Posterior vena cava (tissue), 2 donors: ENCODE results near the gene IMMP2L. TPM values are rescaled to one million over a fixed set of nuclear protein-coding genes. Genes with fewer than 3 reads are reported as not detected.

Experiments
- DNase-seq: peaks from one replicate; pipeline ENCODE4 v3.0.0-alpha.2; 2020; ENCODE audit warnings: low spot score
- intact Hi-C, 2 donors: fragments of 100-400 bp; cut with DNase I; formaldehyde crosslinking; loops; one replicate each; pipeline versions ENCODE4 v1.14.1 to v1.14.2; 2022 to 2023
- total RNA-seq, 2 donors: library from RNA; stranded (reverse); fragmentation: NEBNext Ultra II Directional; extraction: Animal tissue kit (Norgen Biotek cat#: 25700); gene quantifications; one replicate each; pipeline ENCODE4 v1.2.1, GENCODE V29; 2021
- donor health status: DM: yes; HTN: yes; CAD: no.
- donor health status: DM: yes; HTN: yes; CAD: no.

Gene IMMP2L
- total RNA-seq, 2 donors from 2014 or later = 15.9 to 20.5 TPM

GRCh38 chr7:111049971-111050680 lies 512.2 kb downstream of the IMMP2L start:
- DNase-seq = no peak
- intact Hi-C loops = no loop called here

GRCh38 chr7:111047595-111047994 lies 514.7 kb downstream of the IMMP2L start:
- intact Hi-C loops = no loop called here
- no peak for DNase-seq

GRCh38 chr7:111045449-111045848 lies 516.8 kb downstream of the IMMP2L start:
- intact Hi-C loops = no loop called here
- no peak for DNase-seq

- intact Hi-C loops = no loop called here
- no peak for DNase-seq
Observed at GRCh38 chr7:111043561-111043960, 518.7 kb downstream of the IMMP2L start.

- intact Hi-C loops = no loop called here
Observed at GRCh38 chr7:111042842-111043241, 519.5 kb downstream of the IMMP2L start.

GRCh38 chr7:111041577-111041976 lies 520.7 kb downstream of the IMMP2L start:
- DNase-seq = no peak
- intact Hi-C loops = no loop called here

More at GRCh38 chr7:111042842-111043241, 519.5 kb downstream of the IMMP2L start:
- DNase-seq = no peak

GRCh38 chr7:111038185-111038584 lies 524.1 kb downstream of the IMMP2L start:
- no peak for DNase-seq
- intact Hi-C loops = no loop called here

GRCh38 chr7:111031916-111032315 lies 530.4 kb downstream of the IMMP2L start:
- intact Hi-C loops = no loop called here
- no peak for DNase-seq

- intact Hi-C loops = no loop called here
- no peak for DNase-seq
Observed at GRCh38 chr7:111030336-111030735, 532.0 kb downstream of the IMMP2L start.

GRCh38 chr7:111029574-111030251 lies 532.6 kb downstream of the IMMP2L start:
- intact Hi-C loops = no loop called here
- DNase-seq = no peak

- intact Hi-C loops = no loop called here
- DNase-seq = no peak
Observed at GRCh38 chr7:111029141-111029572, 533.1 kb downstream of the IMMP2L start.

- intact Hi-C loops = no loop called here
- no peak for DNase-seq
Observed at GRCh38 chr7:111027396-111027795, 534.9 kb downstream of the IMMP2L start.

GRCh38 chr7:111026806-111027205 lies 535.5 kb downstream of the IMMP2L start:
- intact Hi-C loops = no loop called here
- no peak for DNase-seq

GRCh38 chr7:111026343-111026742 lies 535.9 kb downstream of the IMMP2L start:
- intact Hi-C loops = no loop called here
- DNase-seq = no peak

- DNase-seq = no peak
- intact Hi-C loops = no loop called here
Observed at GRCh38 chr7:111025006-111025405, 537.3 kb downstream of the IMMP2L start.

- intact Hi-C loops = no loop called here
Observed at GRCh38 chr7:111018960-111019736, 543.1 kb downstream of the IMMP2L start.

GRCh38 chr7:111018447-111018846 lies 543.8 kb downstream of the IMMP2L start:
- no peak for DNase-seq
- intact Hi-C loops = no loop called here

More at GRCh38 chr7:111018960-111019736, 543.1 kb downstream of the IMMP2L start:
- DNase-seq = no peak

GRCh38 chr7:111014079-111014478 lies 548.2 kb downstream of the IMMP2L start:
- no peak for DNase-seq
- intact Hi-C loops = no loop called here

GRCh38 chr7:111012799-111013675 lies 549.3 kb downstream of the IMMP2L start:
- DNase-seq = no peak
- intact Hi-C loops = no loop called here
